ENCODE data around the gene C3orf33.

DNA sequence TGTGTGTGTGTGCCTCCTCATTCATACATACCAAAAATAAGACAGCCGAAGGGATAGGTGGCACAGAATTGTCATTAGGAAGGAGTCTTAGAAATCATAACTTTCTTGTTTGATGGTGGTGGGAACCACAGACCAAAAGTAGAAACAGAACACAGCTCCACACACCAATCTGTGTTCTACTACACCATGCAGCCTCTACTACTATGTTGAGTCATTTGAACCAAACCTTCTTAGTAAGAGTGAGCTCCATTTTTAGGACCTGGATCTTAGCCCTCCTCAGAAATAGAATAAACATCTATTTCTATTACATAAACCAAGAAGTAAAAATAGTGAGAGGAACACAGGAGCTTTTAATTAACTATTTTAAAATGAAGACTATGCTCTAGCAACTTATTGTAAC is 33.3 kb downstream of the C3orf33 start:
- TF ChIP-seq, protein P1, sequence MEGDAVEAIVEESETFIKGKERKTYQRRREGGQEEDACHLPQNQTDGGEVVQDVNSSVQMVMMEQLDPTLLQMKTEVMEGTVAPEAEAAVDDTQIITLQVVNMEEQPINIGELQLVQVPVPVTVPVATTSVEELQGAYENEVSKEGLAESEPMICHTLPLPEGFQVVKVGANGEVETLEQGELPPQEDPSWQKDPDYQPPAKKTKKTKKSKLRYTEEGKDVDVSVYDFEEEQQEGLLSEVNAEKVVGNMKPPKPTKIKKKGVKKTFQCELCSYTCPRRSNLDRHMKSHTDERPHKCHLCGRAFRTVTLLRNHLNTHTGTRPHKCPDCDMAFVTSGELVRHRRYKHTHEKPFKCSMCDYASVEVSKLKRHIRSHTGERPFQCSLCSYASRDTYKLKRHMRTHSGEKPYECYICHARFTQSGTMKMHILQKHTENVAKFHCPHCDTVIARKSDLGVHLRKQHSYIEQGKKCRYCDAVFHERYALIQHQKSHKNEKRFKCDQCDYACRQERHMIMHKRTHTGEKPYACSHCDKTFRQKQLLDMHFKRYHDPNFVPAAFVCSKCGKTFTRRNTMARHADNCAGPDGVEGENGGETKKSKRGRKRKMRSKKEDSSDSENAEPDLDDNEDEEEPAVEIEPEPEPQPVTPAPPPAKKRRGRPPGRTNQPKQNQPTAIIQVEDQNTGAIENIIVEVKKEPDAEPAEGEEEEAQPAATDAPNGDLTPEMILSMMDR (IDR thresholded peaks at IDR 0.05 in 2 of 3, conservative IDR thresholded peaks at IDR 0.05 in 1 of 3; ENCODE audit: borderline replicate concordance in 1 of 3, insufficient read depth in 1 of 3, low read depth in 2 of 3, low read length in 2 of 3) = no peak
- TF ChIP-seq YY1 (IDR thresholded peaks at IDR 0.05; ENCODE audit: extremely low read depth, insufficient replicate concordance, low read depth, low read length) (no peak), POLR2AphosphoS5 (IDR thresholded peaks at IDR 0.05; ENCODE audit: low read depth, low read length) (no peak), EZH2phosphoT487 (IDR thresholded peaks at IDR 0.05; ENCODE audit: borderline replicate concordance) (no peak), POLR2A (IDR thresholded peaks at IDR 0.05; ENCODE audit: borderline replicate concordance, extremely low read depth, insufficient read depth, insufficient read length) (no peak)

Measured in HCT116 (cell line).